CD4-positive, CD25-positive, alpha-beta regulatory T cell (primary cell): ENCODE data around the gene HPCAL1. TPM values are rescaled to one million over a fixed set of nuclear protein-coding genes. Genes with fewer than 3 reads are reported as not detected.
A peak's percentile ranks its signal among the peaks of the same experiment; 100 is the strongest.

Experiments used
- ATAC-seq, 2 donors: fragments of 150-1000 bp; cut with Tn5 transposase; one replicate each; pipeline ENCODE4 v1.10.0; 2021; ENCODE audit warnings: low read depth in 2 of 2, moderate number of reproducible peaks in 2 of 2, moderate library complexity in 1 of 2
- DNase-seq, 3 donors: peaks; one replicate each; pipeline versions ENCODE4 v3.0.0 to v3.0.0-alpha.2; 2012 to 2022; ENCODE audit warnings: mixed read lengths in 1 of 3
- H3K27ac ChIP-seq: one replicate; pipeline ENCODE4 v1.7.0; 2013; ENCODE audit warnings: mild to moderate bottlenecking, low read length; ENCODE audit not compliant: insufficient read depth, poor library complexity, severe bottlenecking
- H3K27me3 ChIP-seq: one replicate; pipeline ENCODE4 v1.7.0; 2013; ENCODE audit warnings: low read length; ENCODE audit not compliant: control insufficient read depth, insufficient read depth
- H3K36me3 ChIP-seq: one replicate; pipeline ENCODE4 v1.7.0; 2013; ENCODE audit warnings: mild to moderate bottlenecking, low read length, moderate library complexity; ENCODE audit not compliant: control insufficient read depth, insufficient read depth
- H3K4me1 ChIP-seq: 2 replicates; pipeline ENCODE4 v1.7.0; 2013; ENCODE audit warnings: mild to moderate bottlenecking, low read length; ENCODE audit not compliant: insufficient read depth, control insufficient read depth, poor library complexity, severe bottlenecking
- H3K4me3 ChIP-seq: one replicate; pipeline ENCODE4 v1.7.0; 2013; ENCODE audit warnings: low read depth, mild to moderate bottlenecking, low read length, moderate library complexity
- H3K9me3 ChIP-seq, 2 experiments: 1 replicate in 1 of 2; 2 replicates in 1 of 2; pipeline ENCODE4 v1.7.0; 2013; ENCODE audit warnings: low read length in 2 of 2, mild to moderate bottlenecking in 1 of 2, moderate library complexity in 1 of 2; ENCODE audit not compliant: control insufficient read depth in 2 of 2
- H3K27ac Mint-ChIP-seq, 3 donors: one replicate each; pipeline ENCODE4 v1.8.0; 2020 to 2022; ENCODE audit warnings: mild to moderate bottlenecking in 3 of 3, mixed read lengths in 3 of 3, moderate library complexity in 2 of 3
- H3K27me3 Mint-ChIP-seq: one replicate; pipeline ENCODE4 v1.8.0; 2022; ENCODE audit warnings: mild to moderate bottlenecking, mixed read lengths
- H3K36me3 Mint-ChIP-seq: one replicate; pipeline ENCODE4 v1.8.0; 2020; ENCODE audit warnings: mixed read lengths
- H3K4me1 Mint-ChIP-seq, 4 donors: one replicate each; pipeline ENCODE4 v1.8.0; 2020 to 2022; ENCODE audit warnings: mixed read lengths in 4 of 4, mild to moderate bottlenecking in 1 of 4
- H3K4me3 Mint-ChIP-seq, 4 donors: one replicate each; pipeline ENCODE4 v1.8.0; 2020 to 2022; ENCODE audit warnings: mild to moderate bottlenecking in 4 of 4, mixed read lengths in 4 of 4, moderate library complexity in 3 of 4
- H3K9me3 Mint-ChIP-seq, 7 donors: one replicate each; pipeline ENCODE4 v1.8.0; 2020 to 2022; ENCODE audit warnings: mixed read lengths in 7 of 7, mild to moderate bottlenecking in 3 of 7, moderate library complexity in 2 of 7
- polyA plus RNA-seq, 4 donors: library from polyadenylated mRNA; unstranded; fragments of 300-500 nt; fragmentation: Illumina TruSeq; gene quantifications; one replicate each; pipeline ENCODE4 v1.2.3, GENCODE V29; 2021
- total RNA-seq: library from RNA; stranded (reverse); gene quantifications from one replicate; pipeline ENCODE4 v1.2.3, GENCODE V29; 2022

The HPCAL1 gene
- total and polyA plus RNA-seq, 5 donors from 2014 or later, result 33.8 to 95.6 (median 84.8) TPM

DNA sequence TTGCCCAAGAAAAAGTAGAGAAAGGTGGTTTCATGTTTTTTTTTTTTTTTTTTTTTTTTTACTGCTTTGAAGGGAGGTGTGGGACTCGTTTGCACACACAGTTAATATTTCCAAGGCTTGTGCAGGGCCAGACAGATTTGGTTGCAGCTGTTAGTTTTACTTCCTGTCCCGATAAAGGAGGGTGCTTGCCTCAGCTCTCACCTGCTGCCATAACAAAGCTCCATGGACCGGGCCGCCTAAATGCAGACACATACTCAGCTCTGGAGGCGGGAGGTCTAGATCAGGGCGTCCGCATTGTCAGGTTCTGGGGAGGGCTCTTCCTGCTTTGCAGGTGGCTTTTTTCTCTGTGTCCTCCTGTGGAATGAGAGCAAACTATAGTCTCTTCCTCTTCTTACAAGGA lies 75.5 kb downstream of the HPCAL1 start:
- ATAC-seq (peak; percentile 23 to 24), DNase-seq (peak in 2 of 3 donors; percentile 27 to 71)
- Histone ChIP-seq H3K36me3 (no peaks in the 10 kb centered on the region), H3K9me3 (no peaks in the 10 kb centered on the region), H3K27me3 (no peaks in the 10 kb centered on the region), H3K4me3 (no peak overlapping the region), H3K4me1 (peaks cover 62% of the 10 kb centered on the region), H3K27ac (no peak overlapping the region)
- Mint-ChIP-seq H3K4me1 (peaks cover 32 to 93% (median 76%) of the 10 kb centered on the region in 4 donors), H3K9me3 (no peaks in the 10 kb centered on the region), H3K27me3 (no peaks in the 10 kb centered on the region), H3K27ac (peak overlapping the region; percentile 77 to 89 (median 88)), H3K4me3 (peak overlapping the region; percentile 25 to 72 (median 57)), H3K36me3 (peaks cover 7% of the 10 kb centered on the region)

DNA sequence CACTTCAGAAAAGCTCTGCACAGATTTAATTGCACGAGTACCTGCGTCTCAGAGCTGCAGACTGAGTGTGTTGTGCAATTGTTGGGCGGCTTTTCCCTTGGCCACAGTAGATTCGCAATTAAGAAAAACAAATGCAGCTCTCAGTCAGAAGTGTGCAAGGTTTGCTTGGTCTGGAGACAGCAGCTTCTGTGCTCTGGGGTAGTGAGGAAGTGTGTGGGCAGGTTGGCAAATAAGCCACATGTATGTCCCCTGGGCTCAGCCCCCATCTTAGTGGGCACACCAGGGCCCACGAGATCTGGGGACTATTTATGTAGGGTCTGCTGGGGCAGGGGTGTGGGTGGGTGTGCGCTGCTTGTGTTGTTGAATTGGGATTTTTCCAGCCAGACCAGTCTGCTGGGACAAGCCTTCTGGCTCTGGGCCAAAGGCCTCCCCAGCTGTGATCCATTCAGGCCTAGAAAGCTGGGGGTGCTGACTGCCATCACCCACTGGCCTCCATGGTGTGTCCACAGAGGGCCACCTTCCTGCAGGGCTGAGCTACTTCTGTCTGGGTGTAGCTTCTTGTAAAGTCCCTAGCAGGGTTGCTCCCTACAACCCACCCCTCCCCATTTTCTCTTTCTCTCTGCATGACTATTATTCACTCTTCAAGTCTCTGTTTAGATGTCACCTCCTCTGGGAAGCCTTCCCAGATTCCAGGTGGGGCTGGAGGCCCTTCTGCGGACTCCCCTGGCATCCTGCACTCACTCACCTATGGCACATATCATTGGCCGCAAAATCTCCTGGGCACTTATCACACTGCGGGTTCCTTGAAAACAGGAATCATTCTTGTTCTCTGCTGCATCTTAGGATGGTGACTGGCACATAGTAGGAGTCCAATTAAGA lies 77.6 kb downstream of the HPCAL1 start:
- Mint-ChIP-seq H3K4me1 (peaks cover 38 to 95% (median 78%) of the 10 kb centered on the region in 4 donors), H3K9me3 (no peaks in the 10 kb centered on the region), H3K27me3 (no peaks in the 10 kb centered on the region), H3K27ac (peak overlapping the region; percentile 90 to 99 (median 91)), H3K4me3 (peak overlapping the region; percentile 39 to 81 (median 66)), H3K36me3 (peaks cover 7% of the 10 kb centered on the region)
- peak overlapping the region; percentile 64 for H3K27ac ChIP-seq
- H3K4me1 ChIP-seq, result peaks cover 80% of the 10 kb centered on the region
- DNase-seq, result peak in 1 of 3 donors; percentile 24
- H3K9me3 ChIP-seq, result no peaks in the 10 kb centered on the region
- H3K4me3 ChIP-seq, result no peak overlapping the region
- H3K27me3 ChIP-seq, result no peaks in the 10 kb centered on the region
- H3K36me3 ChIP-seq, result no peaks in the 10 kb centered on the region
- ATAC-seq, result no peak

DNA sequence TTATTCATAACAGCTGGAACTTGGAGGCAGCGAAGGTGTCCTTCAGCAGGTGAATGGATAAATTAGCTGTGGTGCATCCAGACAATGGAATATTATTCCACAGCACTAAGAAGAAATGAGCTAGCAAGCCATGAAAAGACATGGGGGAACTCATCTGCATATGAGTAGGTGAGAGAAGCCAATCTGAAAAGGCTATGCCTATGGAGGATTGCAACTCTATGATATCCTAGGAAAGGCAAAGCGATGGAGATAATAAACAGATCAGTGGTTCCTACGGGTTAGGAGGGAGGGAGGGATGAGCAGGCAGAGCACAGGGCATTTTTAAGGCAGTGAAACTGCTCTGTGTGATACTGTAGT lies 79.3 kb downstream of the HPCAL1 start:
- Histone ChIP-seq H3K9me3 (no peaks in the 10 kb centered on the region), H3K27ac (peak overlapping the region; percentile 64), H3K4me3 (peak overlapping the region; percentile 66), H3K36me3 (no peaks in the 10 kb centered on the region), H3K4me1 (peaks cover 94% of the 10 kb centered on the region), H3K27me3 (no peaks in the 10 kb centered on the region)
- Mint-ChIP-seq H3K27ac (peak overlapping the region; percentile 84 to 91 (median 90)), H3K4me1 (peaks cover 29 to 93% (median 72%) of the 10 kb centered on the region in 4 donors), H3K9me3 (no peaks in the 10 kb centered on the region), H3K36me3 (peaks cover 3% of the 10 kb centered on the region), H3K27me3 (no peaks in the 10 kb centered on the region), H3K4me3 (peak overlapping the region in 3 of 4 donors; percentile 75 to 84 (median 83))
- DNase-seq (no peak), ATAC-seq (no peak)

DNA sequence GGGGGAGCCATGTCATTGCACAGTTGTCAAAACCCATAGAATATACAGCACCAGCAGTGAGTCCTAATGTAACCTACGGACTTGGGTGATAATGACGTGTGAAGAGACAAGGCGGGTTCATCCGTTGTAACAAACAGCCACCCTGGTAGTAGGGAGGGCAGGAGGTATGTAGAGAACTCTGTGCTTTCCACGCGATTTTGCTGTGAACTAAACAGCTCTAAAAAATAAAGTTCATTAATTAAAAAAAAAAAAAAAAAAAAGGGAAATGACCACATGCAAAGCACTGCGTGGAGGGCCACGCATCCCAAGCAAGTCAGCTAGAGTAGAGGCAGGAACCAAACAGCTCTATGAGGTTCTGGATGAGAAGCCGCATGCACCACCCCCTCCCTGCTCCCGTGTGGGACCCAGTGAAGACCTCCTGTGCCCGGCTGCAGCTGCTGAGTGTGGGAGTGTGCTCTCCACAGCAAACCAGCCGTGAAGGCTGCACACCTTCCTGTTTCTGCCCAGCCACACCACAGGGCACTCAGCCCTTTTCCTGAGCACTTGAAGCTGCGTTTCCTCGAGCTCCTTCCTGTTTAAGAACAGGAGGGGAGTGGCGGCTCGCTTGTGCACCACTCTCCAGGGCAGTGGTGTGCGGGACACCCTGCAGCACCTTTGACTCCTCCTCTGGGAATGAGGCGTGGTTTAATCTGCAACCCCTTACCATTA lies 79.8 kb downstream of the HPCAL1 start:
- Mint-ChIP-seq H3K27ac (peak overlapping the region; percentile 84 to 91 (median 90)), H3K4me1 (peaks cover 27 to 92% (median 71%) of the 10 kb centered on the region in 4 donors), H3K9me3 (no peaks in the 10 kb centered on the region), H3K4me3 (peak overlapping the region in 3 of 4 donors; percentile 75 to 84 (median 83)), H3K27me3 (no peaks in the 10 kb centered on the region), H3K36me3 (peaks cover 3% of the 10 kb centered on the region)
- Histone ChIP-seq H3K4me1 (peaks cover 88% of the 10 kb centered on the region), H3K4me3 (peak overlapping the region; percentile 66), H3K36me3 (no peaks in the 10 kb centered on the region), H3K27ac (peak overlapping the region; percentile 64), H3K9me3 (no peaks in the 10 kb centered on the region), H3K27me3 (no peaks in the 10 kb centered on the region)
- ATAC-seq (peak; percentile 90 to 92), DNase-seq (peak; percentile 13 to 83 (median 72))

DNA sequence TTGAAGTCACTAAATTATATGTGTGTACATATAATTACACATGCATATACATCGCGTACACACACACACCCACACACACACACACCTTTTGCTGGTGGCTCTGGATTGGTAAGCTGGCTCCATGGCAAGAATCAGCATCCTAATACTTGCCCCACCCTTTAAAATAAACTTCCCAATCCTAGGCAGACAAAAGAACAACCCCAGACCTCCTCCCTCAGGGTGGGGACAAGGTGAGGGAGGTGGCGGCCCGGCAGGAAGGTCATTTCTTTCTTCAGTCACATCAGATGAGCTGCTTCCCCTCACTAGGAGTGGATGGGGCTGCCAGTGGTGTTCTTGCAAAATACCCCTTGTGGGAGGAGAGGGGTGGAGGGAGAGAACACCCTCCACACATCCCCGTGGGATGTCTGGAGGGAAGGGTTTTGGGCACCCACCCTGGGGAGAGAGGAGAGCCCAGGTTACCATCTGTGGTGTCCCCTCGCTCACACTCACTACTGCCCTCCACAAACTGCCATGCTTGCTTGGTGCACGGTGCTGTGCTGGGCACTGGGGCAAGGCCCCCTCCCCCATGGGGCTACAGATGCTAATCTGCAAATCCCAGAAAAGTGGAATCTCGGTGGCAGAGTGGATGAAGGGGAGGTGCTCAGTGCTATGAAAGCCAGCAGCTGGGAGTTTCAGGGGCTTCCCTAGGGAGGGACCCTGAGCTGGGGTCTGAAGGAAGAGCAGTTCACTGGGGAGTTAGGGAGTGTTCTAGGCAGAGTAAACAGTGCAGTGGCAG lies 81.4 kb downstream of the HPCAL1 start:
- H3K9me3 Mint-ChIP-seq, result no peaks in the 10 kb centered on the region
- H3K4me3 ChIP-seq, result no peak overlapping the region
- H3K27me3 ChIP-seq, result no peaks in the 10 kb centered on the region
- H3K27ac ChIP-seq, result no peak overlapping the region
- H3K9me3 ChIP-seq, result no peaks in the 10 kb centered on the region
- H3K4me1 ChIP-seq, result peaks cover 72% of the 10 kb centered on the region
- H3K36me3 Mint-ChIP-seq, result peaks cover 5% of the 10 kb centered on the region
- H3K4me3 Mint-ChIP-seq, result peak overlapping the region; percentile 13 to 88 (median 80)
- no peak for DNase-seq
- peak overlapping the region; percentile 53 to 90 (median 89) for H3K27ac Mint-ChIP-seq
- peaks cover 18 to 90% (median 64%) of the 10 kb centered on the region in 4 donors for H3K4me1 Mint-ChIP-seq
- ATAC-seq, result no peak
- no peaks in the 10 kb centered on the region for H3K27me3 Mint-ChIP-seq
- H3K36me3 ChIP-seq, result no peaks in the 10 kb centered on the region

DNA sequence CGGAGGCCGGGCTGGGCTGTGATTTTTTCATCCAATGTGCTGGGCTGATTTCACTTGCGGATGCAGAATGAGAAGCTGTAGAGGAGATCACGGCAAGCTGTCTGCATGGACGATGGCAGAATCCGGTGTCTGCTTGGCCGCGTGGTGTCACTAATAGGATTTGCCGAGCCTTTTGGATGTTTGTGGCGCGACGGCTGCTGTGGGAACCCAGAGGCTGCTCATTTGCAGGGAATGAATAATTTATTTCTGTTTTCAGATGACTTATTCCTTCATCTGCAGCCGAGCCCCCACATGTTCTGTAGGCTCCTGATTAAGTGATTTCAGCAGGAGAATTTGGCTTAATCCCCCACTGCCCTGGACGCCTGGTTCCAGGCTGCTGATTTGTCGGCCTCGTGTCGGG lies 82.8 kb downstream of the HPCAL1 start:
- Mint-ChIP-seq H3K4me3 (no peak overlapping the region), H3K27ac (peak overlapping the region in 2 of 3 donors; percentile 19 to 83), H3K36me3 (peaks cover 5% of the 10 kb centered on the region), H3K4me1 (peaks cover 24 to 88% (median 58%) of the 10 kb centered on the region in 4 donors), H3K9me3 (no peaks in the 10 kb centered on the region), H3K27me3 (no peaks in the 10 kb centered on the region)
- Histone ChIP-seq H3K36me3 (no peaks in the 10 kb centered on the region), H3K9me3 (no peaks in the 10 kb centered on the region), H3K27me3 (no peaks in the 10 kb centered on the region), H3K4me3 (no peak overlapping the region), H3K4me1 (peaks cover 58% of the 10 kb centered on the region), H3K27ac (no peak overlapping the region)
- ATAC-seq (no peak), DNase-seq (no peak)
